ENCODE results near the gene ODF4. TPM values are rescaled to one million over a fixed set of nuclear protein-coding genes. Genes with fewer than 3 reads are reported as not detected.

The ODF4 gene
- total RNA-seq, 1 donor from 2014 or later, result not detected

GRCh38 chr17:8353736-8354135 is 14.1 kb downstream of the ODF4 start:
- H3K9me3 Mint-ChIP-seq, result peaks cover 5% of the 10 kb centered on the region
- DNase-seq (ENCODE audit: low spot score in 2 of 2, unreplicated experiment in 2 of 2), result no peak
- no peaks in the 10 kb centered on the region for H3K4me1 Mint-ChIP-seq
- no peak overlapping the region for H3K27ac Mint-ChIP-seq
- H3K4me3 Mint-ChIP-seq, result no peak overlapping the region
- peaks cover 4% of the 10 kb centered on the region for H3K36me3 Mint-ChIP-seq
- H3K27me3 Mint-ChIP-seq (ENCODE audit: low read depth), result no peaks in the 10 kb centered on the region
- TF ChIP-seq CTCF (IDR thresholded peaks at IDR 0.05; ENCODE audit: unreplicated experiment), result no peak

DNA sequence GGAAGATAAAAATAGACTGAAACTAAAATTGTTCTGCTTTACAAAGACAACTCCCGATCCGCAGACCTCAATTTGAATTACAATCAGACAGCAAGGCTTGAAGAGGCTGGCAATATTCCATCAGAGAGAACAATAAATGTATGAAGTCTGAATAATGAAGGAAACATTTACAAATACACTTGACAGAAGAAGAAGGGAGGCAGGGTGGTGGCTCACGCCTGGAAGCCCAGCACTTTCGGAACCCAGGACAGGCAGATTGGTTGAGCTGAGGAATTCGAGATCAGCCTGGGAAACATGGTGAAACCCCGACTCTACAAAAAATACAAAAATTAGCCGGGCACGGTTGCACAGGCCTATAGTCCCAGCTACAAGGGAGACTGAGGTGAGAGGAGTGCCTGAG is 14.6 kb downstream of the ODF4 start:
- H3K4me1 Mint-ChIP-seq, result no peaks in the 10 kb centered on the region
- H3K9me3 Mint-ChIP-seq, result peaks cover 5% of the 10 kb centered on the region
- H3K36me3 Mint-ChIP-seq, result peaks cover 4% of the 10 kb centered on the region
- no peak overlapping the region for H3K27ac Mint-ChIP-seq
- TF ChIP-seq CTCF (IDR thresholded peaks at IDR 0.05; ENCODE audit: unreplicated experiment), result no peak
- H3K4me3 Mint-ChIP-seq, result no peak overlapping the region
- H3K27me3 Mint-ChIP-seq (ENCODE audit: low read depth), result no peaks in the 10 kb centered on the region
- DNase-seq (ENCODE audit: low spot score in 2 of 2, unreplicated experiment in 2 of 2), result no peak

GRCh38 chr17:8357910-8358309 is 18.3 kb downstream of the ODF4 start:
- DNase-seq (ENCODE audit: low spot score in 2 of 2, unreplicated experiment in 2 of 2), result no peak
- no peak overlapping the region for H3K4me3 Mint-ChIP-seq
- TF ChIP-seq CTCF (IDR thresholded peaks at IDR 0.05; ENCODE audit: unreplicated experiment), result no peak
- no peak overlapping the region for H3K27ac Mint-ChIP-seq
- no peaks in the 10 kb centered on the region for H3K27me3 Mint-ChIP-seq (ENCODE audit: low read depth)
- H3K9me3 Mint-ChIP-seq, result peaks cover 5% of the 10 kb centered on the region
- peaks cover 19% of the 10 kb centered on the region for H3K4me1 Mint-ChIP-seq
- peaks cover 4% of the 10 kb centered on the region for H3K36me3 Mint-ChIP-seq

- H3K9me3 Mint-ChIP-seq, result peaks cover 5% of the 10 kb centered on the region
- H3K36me3 Mint-ChIP-seq, result peaks cover 4% of the 10 kb centered on the region
- H3K27ac Mint-ChIP-seq, result peak overlapping the region; percentile 80
- H3K27me3 Mint-ChIP-seq (ENCODE audit: low read depth), result no peaks in the 10 kb centered on the region
- DNase-seq (ENCODE audit: low spot score in 2 of 2, unreplicated experiment in 2 of 2), result no peak
- TF ChIP-seq CTCF (IDR thresholded peaks at IDR 0.05; ENCODE audit: unreplicated experiment), result no peak
- no peak overlapping the region for H3K4me3 Mint-ChIP-seq
- peaks cover 19% of the 10 kb centered on the region for H3K4me1 Mint-ChIP-seq
These were observed 20.1 kb downstream of the ODF4 start for GRCh38 chr17:8359769-8360168.

DNA sequence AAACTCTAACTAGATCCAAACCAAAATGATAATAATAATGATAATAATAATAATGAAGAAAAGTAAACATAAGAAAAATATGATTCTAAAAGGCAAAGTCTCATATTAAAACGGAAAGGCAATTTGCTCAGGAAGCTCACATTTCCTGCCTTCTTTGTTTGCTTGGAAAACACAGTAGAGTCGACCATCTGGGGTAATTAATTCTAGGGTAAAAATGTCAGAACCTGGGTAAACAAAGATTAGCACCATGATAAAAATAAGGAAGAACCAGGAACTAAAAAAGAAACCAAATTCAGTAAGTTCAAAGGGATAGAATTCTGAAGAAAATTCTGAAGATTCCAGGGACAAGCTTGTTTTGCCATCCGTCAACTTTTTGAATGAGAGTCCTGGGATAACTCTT is 20.6 kb downstream of the ODF4 start:
- DNase-seq (ENCODE audit: low spot score in 2 of 2, unreplicated experiment in 2 of 2), result no peak
- H3K36me3 Mint-ChIP-seq, result peaks cover 4% of the 10 kb centered on the region
- peaks cover 5% of the 10 kb centered on the region for H3K9me3 Mint-ChIP-seq
- peak overlapping the region; percentile 75 for H3K27ac Mint-ChIP-seq
- H3K4me1 Mint-ChIP-seq, result peaks cover 19% of the 10 kb centered on the region
- no peak for TF ChIP-seq CTCF (IDR thresholded peaks at IDR 0.05; ENCODE audit: unreplicated experiment)
- no peak overlapping the region for H3K4me3 Mint-ChIP-seq
- no peaks in the 10 kb centered on the region for H3K27me3 Mint-ChIP-seq (ENCODE audit: low read depth)

GRCh38 chr17:8360751-8361150 is 21.1 kb downstream of the ODF4 start:
- Mint-ChIP-seq H3K27ac (peak overlapping the region; percentile 75), H3K9me3 (peaks cover 5% of the 10 kb centered on the region), H3K4me1 (peaks cover 21% of the 10 kb centered on the region), H3K36me3 (peaks cover 6% of the 10 kb centered on the region), H3K4me3 (no peak overlapping the region), H3K27me3 (ENCODE audit: low read depth) (no peaks in the 10 kb centered on the region)
- no peak for TF ChIP-seq CTCF (IDR thresholded peaks at IDR 0.05; ENCODE audit: unreplicated experiment)
- no peak for DNase-seq (ENCODE audit: low spot score in 2 of 2, unreplicated experiment in 2 of 2)

Measured in mesothelial cell of epicardium (in vitro differentiated cells).